Activated T-helper 17 cell treated with anti-CD3 and anti-CD28 coated beads, Interleukin-2, amount 50 U/mL, for 72 hours (primary cell): ENCODE measurements around the gene PSMB10. TPM values are rescaled to one million over a fixed set of nuclear protein-coding genes. Genes with fewer than 3 reads are reported as not detected.
A peak's percentile ranks its signal among the peaks of the same experiment; 100 is the strongest.

Experiments
- ATAC-seq: fragments of 150-1000 bp; cut with Tn5 transposase; replicated peaks from 2 replicates; pipeline ENCODE4 v1.10.0; 2021; ENCODE audit warnings: mild to moderate bottlenecking, moderate library complexity
- H3K27ac Mint-ChIP-seq: one replicate; pipeline ENCODE4 v1.8.0; 2022; ENCODE audit warnings: mixed read lengths
- H3K27me3 Mint-ChIP-seq: one replicate; pipeline ENCODE4 v1.8.0; 2022; ENCODE audit warnings: mixed read lengths
- H3K36me3 Mint-ChIP-seq: one replicate; pipeline ENCODE4 v1.8.0; 2022; ENCODE audit warnings: low read depth, mild to moderate bottlenecking, mixed read lengths
- H3K4me1 Mint-ChIP-seq: one replicate; pipeline ENCODE4 v1.8.0; 2022; ENCODE audit warnings: mixed read lengths
- H3K4me3 Mint-ChIP-seq: one replicate; pipeline ENCODE4 v1.8.0; 2022; ENCODE audit warnings: mild to moderate bottlenecking, mixed read lengths
- H3K9me3 Mint-ChIP-seq: one replicate; pipeline ENCODE4 v1.8.0; 2022; ENCODE audit warnings: mixed read lengths
- total RNA-seq, 2 donors: library from RNA; stranded (reverse); gene quantifications; one replicate each; pipeline ENCODE4 v1.2.3, GENCODE V29; 2022

The PSMB10 gene
- total RNA-seq, 2 donors from 2014 or later = 201 to 217 TPM

DNA sequence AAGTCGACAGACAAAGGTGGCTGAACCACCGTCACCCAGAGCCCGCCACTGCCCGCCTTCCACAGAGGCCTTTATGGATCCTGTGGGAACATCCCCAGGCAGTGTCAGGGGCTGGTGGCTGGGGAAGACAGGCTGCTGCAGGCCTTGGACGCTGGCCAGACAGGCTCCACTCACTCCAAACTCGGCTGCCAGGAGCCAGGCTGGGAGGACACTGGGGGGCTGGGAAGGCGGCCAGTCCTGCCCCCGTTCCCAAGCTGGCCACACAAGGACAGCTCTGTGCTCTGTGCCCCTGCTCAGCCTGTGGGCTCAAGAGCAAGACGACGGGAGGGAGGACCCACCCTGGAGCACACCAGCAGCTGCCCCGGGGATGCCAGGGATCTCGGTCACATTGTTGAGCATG, 14.8 kb upstream of the PSMB10 start:
- ATAC-seq = no peak
- H3K36me3 Mint-ChIP-seq = peaks cover 30% of the 10 kb centered on the region
- H3K9me3 Mint-ChIP-seq = no peaks in the 10 kb centered on the region
- no peak overlapping the region for H3K4me3 Mint-ChIP-seq
- H3K4me1 Mint-ChIP-seq = peaks cover 5% of the 10 kb centered on the region
- no peak overlapping the region for H3K27ac Mint-ChIP-seq
- no peaks in the 10 kb centered on the region for H3K27me3 Mint-ChIP-seq

DNA sequence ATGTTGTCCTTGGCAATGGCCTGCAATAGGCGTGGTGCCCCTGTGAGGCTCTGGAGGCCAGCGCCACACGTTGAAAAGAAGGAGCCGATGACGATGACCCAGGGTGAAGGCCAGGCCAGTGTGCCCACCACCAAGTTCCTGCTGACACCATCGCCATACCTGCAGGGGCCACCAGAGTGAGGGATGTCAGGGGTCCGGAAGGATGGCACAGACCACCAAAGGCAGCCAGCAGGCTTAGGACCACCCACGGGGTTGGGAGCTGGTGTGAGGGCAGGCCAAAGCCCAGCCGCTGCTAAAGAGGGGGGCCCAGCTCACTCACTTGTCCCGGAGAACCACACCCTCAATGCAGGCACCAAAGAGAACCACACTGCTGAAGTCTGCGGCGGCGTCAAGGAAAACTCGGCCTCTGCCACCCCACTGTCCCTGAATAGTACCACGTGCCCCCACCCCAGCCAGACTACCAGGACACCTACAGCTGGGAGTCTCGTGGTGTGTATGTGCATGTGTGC, 13.7 kb upstream of the PSMB10 start:
- Mint-ChIP-seq H3K36me3 (peaks cover 38% of the 10 kb centered on the region), H3K9me3 (no peaks in the 10 kb centered on the region), H3K27me3 (no peaks in the 10 kb centered on the region)

DNA sequence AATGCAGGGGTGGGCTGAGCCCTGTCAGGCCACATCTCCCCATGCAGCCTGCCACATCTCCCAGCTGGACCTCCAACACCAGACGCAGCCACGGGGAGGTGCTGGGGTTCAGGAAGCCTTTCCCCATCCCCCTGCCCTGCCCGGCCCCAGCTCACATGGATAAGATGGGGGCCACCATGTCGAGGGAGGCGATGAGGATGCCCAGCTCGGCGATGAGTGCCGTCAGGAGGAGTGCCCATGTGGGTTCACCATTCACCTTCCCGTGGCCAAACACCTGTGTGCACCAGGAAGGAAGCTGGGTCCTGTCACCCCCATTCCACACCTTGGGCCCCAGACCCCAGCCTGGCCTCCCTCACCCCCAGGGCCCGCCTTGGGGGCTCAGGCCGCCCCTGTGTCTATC, 13.0 kb upstream of the PSMB10 start:
- H3K4me1 Mint-ChIP-seq = peaks cover 5% of the 10 kb centered on the region
- H3K9me3 Mint-ChIP-seq = no peaks in the 10 kb centered on the region
- H3K4me3 Mint-ChIP-seq = no peak overlapping the region
- no peak for ATAC-seq
- no peaks in the 10 kb centered on the region for H3K27me3 Mint-ChIP-seq
- peaks cover 32% of the 10 kb centered on the region for H3K36me3 Mint-ChIP-seq
- H3K27ac Mint-ChIP-seq = no peak overlapping the region

More for the DNA sequence above, 13.7 kb upstream of the PSMB10 start:
- no peak overlapping the region for H3K4me3 Mint-ChIP-seq
- H3K27ac Mint-ChIP-seq = no peak overlapping the region
- H3K4me1 Mint-ChIP-seq = peaks cover 5% of the 10 kb centered on the region
- no peak for ATAC-seq

DNA sequence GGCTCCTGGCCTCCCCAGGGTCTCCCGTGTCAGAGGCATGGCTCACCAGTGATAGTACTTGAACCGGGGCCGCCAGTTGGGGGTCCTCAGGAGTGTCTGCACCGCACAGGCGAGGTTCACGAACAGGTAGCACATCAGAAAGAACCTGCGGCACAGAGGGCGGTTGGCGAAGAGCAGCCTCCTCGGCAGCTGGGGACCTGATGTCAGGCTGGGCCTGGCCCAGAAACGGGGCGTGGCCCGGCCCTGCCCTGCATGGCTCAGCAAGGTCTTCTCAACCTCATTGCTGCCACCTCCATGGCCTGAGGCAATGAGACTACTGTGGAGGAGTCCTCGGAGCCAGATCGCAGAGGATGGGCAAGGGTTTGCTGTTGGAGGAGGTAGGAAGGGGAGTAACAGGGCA, 11.4 kb upstream of the PSMB10 start:
- Mint-ChIP-seq H3K27me3 (no peaks in the 10 kb centered on the region), H3K9me3 (no peaks in the 10 kb centered on the region), H3K4me1 (peaks cover 5% of the 10 kb centered on the region), H3K36me3 (peaks cover 22% of the 10 kb centered on the region), H3K4me3 (no peak overlapping the region), H3K27ac (no peak overlapping the region)
- no peak for ATAC-seq

DNA sequence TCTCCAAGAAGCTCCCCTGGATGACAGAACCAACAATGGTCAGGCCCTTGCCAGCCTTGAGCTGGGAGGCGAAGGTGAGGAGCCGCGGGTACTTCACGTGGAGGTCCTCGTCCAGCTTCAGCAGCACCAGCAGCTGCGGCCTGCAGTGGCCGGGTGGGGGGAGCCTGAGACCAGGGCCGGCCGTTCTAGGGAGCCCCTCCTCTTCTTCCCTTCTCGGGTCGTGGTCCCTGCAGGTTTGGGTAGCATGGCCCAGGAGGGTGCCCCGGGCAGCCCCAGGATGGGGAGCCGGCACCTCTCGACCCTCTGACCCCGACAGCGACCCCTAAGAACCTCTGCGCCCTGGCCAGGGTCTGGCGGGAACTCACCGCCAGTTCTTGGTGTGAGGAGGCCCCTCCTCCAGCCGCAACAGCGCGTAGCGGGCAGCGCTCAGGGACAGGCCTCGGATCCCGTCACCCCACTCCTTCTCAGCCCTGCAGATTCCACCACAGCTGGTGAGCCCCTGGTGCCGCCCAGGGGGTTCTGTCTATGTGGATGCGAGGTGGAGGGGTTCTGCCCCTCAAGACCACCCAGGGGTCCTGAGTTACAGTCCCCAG, 10.4 kb upstream of the PSMB10 start:
- Mint-ChIP-seq H3K9me3 (no peaks in the 10 kb centered on the region), H3K27me3 (no peaks in the 10 kb centered on the region), H3K36me3 (peaks cover 19% of the 10 kb centered on the region), H3K27ac (no peak overlapping the region), H3K4me3 (no peak overlapping the region), H3K4me1 (peaks cover 5% of the 10 kb centered on the region)
- no peak for ATAC-seq

DNA sequence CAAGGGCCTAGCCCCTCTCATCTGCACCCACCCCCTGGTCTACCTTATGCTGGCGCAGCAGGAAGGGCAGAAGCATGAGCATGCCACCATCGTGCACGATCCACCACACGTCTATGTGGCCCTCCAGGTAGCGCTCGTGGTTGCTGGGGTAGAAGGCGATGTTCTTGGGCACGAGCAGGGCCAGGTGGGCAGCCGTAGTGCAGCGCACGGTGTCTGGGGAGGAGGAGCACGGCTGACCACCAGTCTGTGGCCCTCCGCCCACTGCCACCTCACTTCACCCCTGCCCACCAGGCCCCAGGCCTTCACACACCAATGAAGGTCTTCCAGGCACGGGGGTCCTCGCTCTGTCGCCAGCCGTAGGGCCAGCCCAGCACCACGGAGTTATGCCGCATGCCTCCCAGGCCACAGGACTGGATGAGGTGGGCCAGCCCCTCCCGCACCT, 9.5 kb upstream of the PSMB10 start:
- Mint-ChIP-seq H3K4me1 (peaks cover 5% of the 10 kb centered on the region), H3K36me3 (peaks cover 15% of the 10 kb centered on the region), H3K27me3 (no peaks in the 10 kb centered on the region), H3K4me3 (no peak overlapping the region), H3K27ac (no peak overlapping the region), H3K9me3 (no peaks in the 10 kb centered on the region)
- ATAC-seq = no peak

DNA sequence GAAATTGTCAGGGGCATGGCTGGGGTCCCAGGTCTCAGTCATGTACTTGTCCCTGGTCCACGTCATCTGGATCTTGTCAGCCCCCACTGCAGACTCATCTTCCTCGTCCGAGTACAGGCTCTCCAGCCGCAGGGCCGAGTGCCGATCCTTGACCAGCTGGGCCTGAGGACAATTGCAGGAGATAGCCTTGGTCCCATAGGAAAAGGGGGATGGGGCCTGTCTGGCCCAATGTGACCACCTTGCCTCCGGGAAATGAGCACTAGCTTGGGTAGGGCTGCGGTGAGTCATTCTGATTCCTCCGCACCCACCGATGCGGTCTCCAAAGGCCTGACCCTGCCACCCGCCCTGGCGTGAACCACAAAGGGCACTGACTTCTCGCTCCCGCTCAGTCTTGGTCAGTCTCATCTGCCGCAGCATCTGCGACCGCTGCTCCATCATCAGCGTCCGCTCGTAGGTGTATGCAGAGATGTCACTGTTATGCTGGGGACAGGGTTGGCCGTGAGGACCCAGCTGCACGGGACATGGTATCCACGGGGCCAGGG, 8.8 kb upstream of the PSMB10 start:
- H3K4me3 Mint-ChIP-seq = no peak overlapping the region
- peaks cover 15% of the 10 kb centered on the region for H3K36me3 Mint-ChIP-seq
- no peak for ATAC-seq
- peaks cover 5% of the 10 kb centered on the region for H3K4me1 Mint-ChIP-seq
- no peaks in the 10 kb centered on the region for H3K9me3 Mint-ChIP-seq
- no peaks in the 10 kb centered on the region for H3K27me3 Mint-ChIP-seq
- no peak overlapping the region for H3K27ac Mint-ChIP-seq

DNA sequence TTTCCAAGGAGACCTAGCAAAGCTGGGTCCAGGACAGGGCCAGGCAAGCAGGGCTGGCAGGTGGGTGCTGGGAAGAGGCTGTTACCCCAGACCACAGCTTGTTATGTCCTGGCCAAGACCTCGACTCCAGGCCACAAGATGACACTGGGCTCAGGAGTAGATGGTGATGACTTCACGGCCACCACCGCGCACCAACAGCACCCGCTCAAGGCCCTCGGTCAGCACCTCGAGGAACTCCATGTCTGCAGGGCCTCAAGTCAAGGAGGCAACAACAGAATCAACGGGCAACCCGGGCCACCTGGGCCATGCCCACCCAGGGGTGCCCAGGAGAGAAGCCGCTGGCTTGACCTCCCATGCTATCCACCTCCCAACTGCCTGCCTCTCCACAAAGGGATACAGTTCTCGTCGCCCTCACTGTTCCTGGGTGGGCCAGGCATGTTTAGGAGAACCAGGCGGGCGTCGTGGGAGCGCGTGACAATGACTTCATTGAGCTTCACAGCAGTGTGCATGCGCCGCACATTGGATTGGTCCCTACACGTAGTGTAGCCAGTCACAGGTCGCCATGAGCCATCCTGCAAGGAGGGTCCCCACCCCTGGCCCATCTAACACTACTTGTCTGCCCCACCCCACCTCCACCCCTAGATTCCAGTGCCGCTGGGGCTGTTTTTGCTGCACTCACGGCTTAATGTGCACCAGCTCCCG, 8.2 kb upstream of the PSMB10 start:
- no peaks in the 10 kb centered on the region for H3K9me3 Mint-ChIP-seq

DNA sequence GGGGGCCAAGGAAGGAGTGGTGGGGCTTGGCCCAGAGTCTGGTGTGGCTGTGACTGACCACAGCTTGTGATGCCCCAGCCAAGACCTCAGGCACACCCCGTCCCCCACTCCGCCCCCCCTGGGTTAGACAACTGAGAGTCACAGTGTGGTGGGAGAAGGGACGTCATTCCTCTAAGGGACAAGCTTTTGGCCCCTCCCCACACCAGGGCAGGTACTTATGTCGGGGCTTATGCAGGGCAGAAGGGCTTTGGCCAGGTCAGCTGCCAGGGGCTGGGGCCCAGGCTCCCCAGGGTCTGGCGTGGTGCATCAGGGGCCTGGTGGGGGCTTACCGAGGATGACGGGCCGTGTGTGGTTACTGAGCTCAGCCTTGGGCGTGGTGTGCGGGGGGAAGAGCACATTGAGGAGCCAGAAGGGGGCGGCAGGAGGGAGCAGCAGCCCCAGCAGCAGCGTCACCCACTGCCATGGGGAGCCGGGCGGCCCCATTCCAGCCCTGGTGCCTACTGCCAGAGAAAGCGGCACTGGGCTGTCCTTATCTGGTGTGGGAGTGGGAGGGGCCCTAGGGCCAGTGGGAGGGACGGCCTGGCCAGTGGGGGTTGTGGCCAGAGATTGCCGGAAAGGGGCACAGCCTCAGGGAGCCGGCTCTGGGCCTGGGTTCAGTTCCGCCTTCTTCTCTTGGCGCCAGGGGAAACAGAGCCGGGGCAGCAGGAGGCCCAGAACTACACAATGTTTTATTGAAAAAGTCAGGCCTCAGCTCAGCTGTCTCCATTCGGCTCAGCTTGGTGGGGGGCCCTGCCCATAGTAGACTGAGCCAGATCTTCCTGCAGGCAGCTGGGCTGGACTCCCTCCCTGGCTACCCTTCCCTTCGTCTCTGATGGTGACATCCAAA, 7.2 kb upstream of the PSMB10 start, which contains the start of gene LCAT:
Gene LCAT, minus strand, starts transcription at position 502 of the 886 bp plus-strand sequence. Its CDS starts 19 bp downstream, at position 483.
- ATAC-seq = no peak
- Mint-ChIP-seq H3K4me1 (peaks cover 12% of the 10 kb centered on the region), H3K4me3 (no peak within 1 kb of the TSS), H3K9me3 (no peaks in the 10 kb centered on the region), H3K27me3 (no peaks in the 10 kb centered on the region), H3K36me3 (peaks cover 21% of the 10 kb centered on the region), H3K27ac (no peak within 1 kb of the TSS)

More for the DNA sequence above, 8.2 kb upstream of the PSMB10 start:
- peaks cover 10% of the 10 kb centered on the region for H3K4me1 Mint-ChIP-seq
- peaks cover 15% of the 10 kb centered on the region for H3K36me3 Mint-ChIP-seq
- H3K27me3 Mint-ChIP-seq = no peaks in the 10 kb centered on the region
- no peak overlapping the region for H3K4me3 Mint-ChIP-seq
- H3K27ac Mint-ChIP-seq = no peak overlapping the region
- ATAC-seq = no peak

DNA sequence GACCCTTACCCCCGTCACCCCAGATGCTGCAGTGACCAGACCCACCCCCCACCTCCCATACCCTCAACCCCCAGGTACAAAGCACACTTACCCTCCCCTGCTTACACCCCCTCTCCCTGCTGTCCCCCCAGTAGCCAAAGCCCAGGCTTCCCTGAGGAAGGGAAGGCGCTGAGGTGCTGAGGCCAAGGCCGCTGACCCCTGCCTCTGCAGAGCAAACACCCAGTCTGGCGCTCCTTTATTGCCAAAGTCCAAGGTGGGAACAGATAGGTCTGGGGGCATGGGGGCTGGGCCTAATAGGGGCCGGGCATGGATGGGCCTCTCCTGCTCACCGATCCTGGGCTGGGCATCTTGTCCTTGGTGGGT, 6.6 kb upstream of the PSMB10 start:
- H3K9me3 Mint-ChIP-seq = no peaks in the 10 kb centered on the region
- no peaks in the 10 kb centered on the region for H3K27me3 Mint-ChIP-seq
- H3K36me3 Mint-ChIP-seq = peaks cover 18% of the 10 kb centered on the region
- no peak overlapping the region for H3K27ac Mint-ChIP-seq
- ATAC-seq = no peak
- H3K4me1 Mint-ChIP-seq = peaks cover 10% of the 10 kb centered on the region
- no peak overlapping the region for H3K4me3 Mint-ChIP-seq

DNA sequence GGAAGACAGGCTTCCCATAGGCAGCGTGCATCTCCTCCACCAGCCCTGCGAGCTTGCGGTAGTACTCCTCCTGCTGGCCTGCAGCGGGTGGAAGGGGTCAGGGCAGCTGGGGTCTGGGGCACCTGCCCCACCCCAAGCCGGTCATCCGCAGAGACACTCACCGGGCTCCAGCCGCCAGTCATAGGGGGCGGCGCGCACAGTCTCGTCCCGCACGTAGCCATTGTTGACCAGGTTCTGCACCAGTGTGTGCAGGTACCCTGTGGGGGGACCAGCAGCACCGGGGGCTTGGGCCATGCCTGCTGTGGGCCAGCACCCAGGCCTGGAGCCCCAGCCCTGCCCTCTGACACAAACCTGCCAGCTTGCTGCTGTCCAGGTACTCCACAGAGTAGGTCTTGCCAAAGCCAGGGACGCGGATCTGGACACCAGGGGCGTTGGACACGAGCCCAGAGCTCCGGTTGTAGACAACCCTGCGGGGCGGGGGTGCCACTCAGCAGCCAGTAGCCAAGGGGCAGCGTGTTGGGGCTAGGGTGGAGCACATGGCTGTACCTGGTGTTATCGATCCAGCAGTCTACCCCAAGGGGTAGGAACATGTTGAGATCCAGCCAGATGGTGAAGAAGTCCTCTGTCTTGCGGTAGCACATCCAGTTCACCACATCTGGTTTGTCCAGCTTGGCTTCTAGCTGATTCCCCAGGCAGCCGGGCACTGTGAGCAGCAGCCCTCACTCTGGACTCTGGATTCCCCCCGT, 6.0 kb upstream of the PSMB10 start:
- peaks cover 14% of the 10 kb centered on the region for H3K36me3 Mint-ChIP-seq
- H3K27me3 Mint-ChIP-seq = no peaks in the 10 kb centered on the region
- peak overlapping the region; percentile 56 for H3K27ac Mint-ChIP-seq
- no peaks in the 10 kb centered on the region for H3K9me3 Mint-ChIP-seq
- ATAC-seq = no peak
- peaks cover 7% of the 10 kb centered on the region for H3K4me1 Mint-ChIP-seq
- H3K4me3 Mint-ChIP-seq = no peak overlapping the region

DNA sequence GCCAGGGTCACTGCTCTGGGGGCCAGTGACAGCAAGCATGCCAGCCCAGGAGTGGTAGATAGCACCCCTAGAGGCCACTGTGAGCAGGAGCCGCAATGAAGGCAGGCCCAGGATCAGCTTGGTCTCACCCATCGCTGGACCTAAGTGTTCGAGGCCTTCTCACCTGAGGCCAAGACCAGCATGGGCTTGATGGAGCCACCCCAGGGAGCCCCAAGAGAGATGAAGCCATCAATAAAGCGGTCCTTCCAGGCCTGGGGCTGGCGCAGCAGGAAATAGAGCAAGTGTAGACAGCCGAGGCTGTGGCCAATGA, 5.5 kb upstream of the PSMB10 start:
- Mint-ChIP-seq H3K27me3 (no peaks in the 10 kb centered on the region), H3K27ac (peak overlapping the region; percentile 56), H3K9me3 (no peaks in the 10 kb centered on the region), H3K4me3 (no peak overlapping the region), H3K36me3 (peaks cover 16% of the 10 kb centered on the region), H3K4me1 (peaks cover 11% of the 10 kb centered on the region)
- ATAC-seq = peak; percentile 61

DNA sequence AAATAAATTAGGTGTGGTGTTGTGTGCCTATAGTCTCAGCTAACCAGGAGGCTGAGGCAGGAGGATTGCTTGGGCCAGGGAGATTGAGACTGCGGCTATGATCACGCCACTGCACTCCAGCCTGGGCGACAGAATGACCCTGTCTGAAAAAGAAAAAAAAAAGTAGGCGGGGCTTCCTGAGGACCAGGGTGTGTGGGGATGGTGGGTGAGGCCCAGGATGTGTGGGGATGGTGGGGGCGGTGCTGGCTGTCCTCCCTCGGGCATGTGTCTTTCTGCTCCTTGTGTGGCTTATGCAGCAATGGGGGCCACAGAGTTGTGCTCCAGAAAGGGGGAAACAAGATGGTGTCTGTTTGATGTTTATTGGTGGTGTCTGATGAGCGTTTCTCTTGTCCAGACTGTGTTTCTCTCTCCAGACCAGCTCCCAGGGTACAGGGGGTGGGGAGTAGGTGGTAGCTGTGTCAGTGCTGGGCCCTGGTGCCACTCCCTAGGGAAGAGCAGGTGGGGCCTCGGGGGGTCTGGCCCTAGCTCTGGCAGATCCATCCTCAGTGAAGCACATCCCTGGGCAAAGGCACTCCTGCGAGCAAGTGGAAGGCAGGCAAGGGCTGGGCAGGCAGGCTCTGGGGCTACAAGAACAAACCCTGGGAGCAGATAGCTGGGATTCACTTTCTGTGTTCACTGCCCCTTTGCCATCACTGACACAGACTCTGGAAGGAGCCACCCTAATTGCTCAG, 5.0 kb upstream of the PSMB10 start:
- no peak for ATAC-seq
- no peaks in the 10 kb centered on the region for H3K9me3 Mint-ChIP-seq
- no peak overlapping the region for H3K4me3 Mint-ChIP-seq
- H3K27me3 Mint-ChIP-seq = no peaks in the 10 kb centered on the region
- peaks cover 21% of the 10 kb centered on the region for H3K36me3 Mint-ChIP-seq
- peaks cover 12% of the 10 kb centered on the region for H3K4me1 Mint-ChIP-seq
- H3K27ac Mint-ChIP-seq = peak overlapping the region; percentile 56
